ENCODE data around the gene KRTAP13-1. TPM values are rescaled to one million over a fixed set of nuclear protein-coding genes. Genes with fewer than 3 reads are reported as not detected.
A peak's percentile ranks its signal among the peaks of the same experiment; 100 is the strongest.

KRTAP13-1 gene
- total RNA-seq, 1 donor = not detected

GRCh38 chr21:30372139-30372770 is 23.6 kb upstream of the KRTAP13-1 start, which contains the start of gene KRTAP13-2:
TSS of gene KRTAP13-2 (minus strand) at chr21:30372271. CDS start at chr21:30372213, 58 bp downstream.
- DNase-seq (ENCODE audit: low read depth) = no peak
- no peak for TF ChIP-seq CTCF (IDR thresholded peaks at IDR 0.05; ENCODE audit: insufficient read depth, low read length)
- no peak within 1 kb of the TSS for H3K4me3 ChIP-seq (ENCODE audit: low read depth, low read length)

GRCh38 chr21:30382201-30382600 is 13.6 kb upstream of the KRTAP13-1 start:
- no peak for TF ChIP-seq CTCF (IDR thresholded peaks at IDR 0.05; ENCODE audit: insufficient read depth, low read length)
- no peak for DNase-seq (ENCODE audit: low read depth)
- H3K4me3 ChIP-seq (ENCODE audit: low read depth, low read length) = no peak overlapping the region

GRCh38 chr21:30391492-30392025 is 4.3 kb upstream of the KRTAP13-1 start:
- no peak for TF ChIP-seq CTCF (IDR thresholded peaks at IDR 0.05; ENCODE audit: insufficient read depth, low read length)
- DNase-seq (ENCODE audit: low read depth) = no peak
- no peak overlapping the region for H3K4me3 ChIP-seq (ENCODE audit: low read depth, low read length)

- peak; percentile 1 for DNase-seq (ENCODE audit: low read depth)
- H3K4me3 ChIP-seq (ENCODE audit: low read depth, low read length) = no peak overlapping the region
Measured at GRCh38 chr21:30408782-30409494, 13.1 kb downstream of the KRTAP13-1 start.

GRCh38 chr21:30415993-30416392 is 20.2 kb downstream of the KRTAP13-1 start:
- TF ChIP-seq CTCF (IDR thresholded peaks at IDR 0.05; ENCODE audit: insufficient read depth, low read length) = no peak
- no peak overlapping the region for H3K4me3 ChIP-seq (ENCODE audit: low read depth, low read length)
- DNase-seq (ENCODE audit: low read depth) = no peak

More at GRCh38 chr21:30408782-30409494, 13.1 kb downstream of the KRTAP13-1 start:
- no peak for TF ChIP-seq CTCF (IDR thresholded peaks at IDR 0.05; ENCODE audit: insufficient read depth, low read length)

- H3K4me3 ChIP-seq (ENCODE audit: low read depth, low read length) = no peak within 1 kb of the TSS
- no peak for DNase-seq (ENCODE audit: low read depth)
- no peak for TF ChIP-seq CTCF (IDR thresholded peaks at IDR 0.05; ENCODE audit: insufficient read depth, low read length)
Measured at GRCh38 chr21:30425826-30426225, 30.0 kb downstream of the KRTAP13-1 start, which contains the start of gene KRTAP13-3. TSS of gene KRTAP13-3 (minus strand) at chr21:30425926. CDS start at chr21:30425912, 14 bp downstream.
